GM21576 (cell line): ENCODE data around the gene HSD17B4.
"Not testable (repeated sequence)": the region's sequence is repeated elsewhere in the genome, so short reads cannot be mapped to it uniquely, and the experiment has no call there.

Experiments
- ATAC-seq: cut with Tn5 transposase; IDR thresholded peaks from one replicate; pipeline ENCODE4 v1.9.1; 2021; ENCODE audit warnings: mild to moderate bottlenecking, moderate library complexity; ENCODE audit not compliant: unreplicated experiment

HSD17B4 gene

GRCh38 chr5:119478781-119479180, 26.5 kb downstream of the HSD17B4 start:
- no peak for ATAC-seq

GRCh38 chr5:119480629-119481028, 28.3 kb downstream of the HSD17B4 start:
- ATAC-seq = not testable (repeated sequence)

GRCh38 chr5:119483155-119483554, 30.9 kb downstream of the HSD17B4 start:
- ATAC-seq = no peak

- no peak for ATAC-seq
Observed at GRCh38 chr5:119484884-119485283, 32.6 kb downstream of the HSD17B4 start.

- ATAC-seq = no peak
Observed at GRCh38 chr5:119501671-119502179, 49.4 kb downstream of the HSD17B4 start.

- not testable (repeated sequence) for ATAC-seq
Observed at GRCh38 chr5:119503939-119504338, 51.6 kb downstream of the HSD17B4 start.

GRCh38 chr5:119512277-119512676, 60.0 kb downstream of the HSD17B4 start:
- no peak for ATAC-seq

GRCh38 chr5:119515192-119515591, 62.9 kb downstream of the HSD17B4 start:
- no peak for ATAC-seq

- ATAC-seq = not testable (repeated sequence)
Observed at GRCh38 chr5:119517115-119517514, 64.8 kb downstream of the HSD17B4 start.

GRCh38 chr5:119521232-119521631, 68.9 kb downstream of the HSD17B4 start:
- ATAC-seq = no peak

- no peak for ATAC-seq
Observed at GRCh38 chr5:119522841-119523240, 70.5 kb downstream of the HSD17B4 start.

- ATAC-seq = no peak
Observed at GRCh38 chr5:119524485-119524884, 72.2 kb downstream of the HSD17B4 start.

GRCh38 chr5:119527351-119527750, 75.1 kb downstream of the HSD17B4 start:
- ATAC-seq = no peak

- no peak for ATAC-seq
Observed at GRCh38 chr5:119529811-119530210, 77.5 kb downstream of the HSD17B4 start.

GRCh38 chr5:119532637-119533036, 80.3 kb downstream of the HSD17B4 start:
- ATAC-seq = no peak

GRCh38 chr5:119537704-119538103, 85.4 kb downstream of the HSD17B4 start:
- ATAC-seq = peak; percentile 100

GRCh38 chr5:119541716-119542115, 89.4 kb downstream of the HSD17B4 start:
- no peak for ATAC-seq

- ATAC-seq = no peak
Observed at GRCh38 chr5:119551819-119552218, 99.5 kb downstream of the HSD17B4 start.

- ATAC-seq = no peak
Observed at GRCh38 chr5:119554597-119554996, 102.3 kb downstream of the HSD17B4 start.

GRCh38 chr5:119570910-119571309, 118.6 kb downstream of the HSD17B4 start:
- ATAC-seq = no peak

- ATAC-seq = peak; percentile 85
Observed at GRCh38 chr5:119578937-119579336, 126.6 kb downstream of the HSD17B4 start.

GRCh38 chr5:119582987-119583386, 130.7 kb downstream of the HSD17B4 start:
- ATAC-seq = no peak

- peak; percentile 59 for ATAC-seq
Observed at GRCh38 chr5:119583684-119584083, 131.4 kb downstream of the HSD17B4 start.
